HG02642 (cell line): ENCODE data around the gene ARF6.
"Not testable (repeated sequence)": the region's sequence is repeated elsewhere in the genome, so short reads cannot be mapped to it uniquely, and the experiment has no call there.

ENCODE experiments used
- ATAC-seq: cut with Tn5 transposase; IDR thresholded peaks from one replicate; pipeline ENCODE4 v1.9.1; 2021; ENCODE audit warnings: mild to moderate bottlenecking; ENCODE audit not compliant: unreplicated experiment, poor library complexity

ARF6 gene

GRCh38 chr14:49892636-49893308 is at the start of gene ARF6:
Gene ARF6 (plus strand): TSS chr14:49893082. CDS start chr14:49893737, 655 bp downstream.
- peak; percentile 86 for ATAC-seq

GRCh38 chr14:49849213-49849847 is 43.6 kb upstream of the ARF6 start:
- ATAC-seq, result no peak

DNA sequence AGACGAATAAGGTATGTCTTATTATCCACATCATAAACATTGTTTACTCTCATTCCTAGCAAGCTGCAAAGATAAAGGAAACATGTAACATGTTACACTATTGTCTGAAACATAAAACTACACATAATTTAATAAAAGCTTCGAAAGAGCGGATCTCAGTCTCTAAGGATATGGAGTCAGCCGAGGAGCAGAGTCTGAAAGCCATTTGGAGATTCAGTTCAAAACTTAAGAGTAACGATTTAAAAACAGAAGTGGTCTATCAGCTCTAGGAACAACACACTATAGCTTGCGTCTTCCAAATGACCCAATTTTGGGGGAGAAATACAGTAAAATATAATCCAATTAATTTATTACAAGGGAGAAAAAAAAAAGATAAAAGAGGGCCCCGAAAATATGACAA is 41.1 kb upstream of the ARF6 start:
- no peak for ATAC-seq

- ATAC-seq, result peak; percentile 90
These were observed 40.4 kb upstream of the ARF6 start, which contains the start of gene NEMF for GRCh38 chr14:49852301-49853157. Gene NEMF (minus strand): TSS chr14:49852788. CDS start chr14:49852753, 35 bp downstream.

GRCh38 chr14:49853158-49853477 is 39.8 kb upstream of the ARF6 start:
- ATAC-seq, result peak; percentile 14

GRCh38 chr14:49853572-49854375 is 39.1 kb upstream of the ARF6 start:
- ATAC-seq, result no peak

DNA sequence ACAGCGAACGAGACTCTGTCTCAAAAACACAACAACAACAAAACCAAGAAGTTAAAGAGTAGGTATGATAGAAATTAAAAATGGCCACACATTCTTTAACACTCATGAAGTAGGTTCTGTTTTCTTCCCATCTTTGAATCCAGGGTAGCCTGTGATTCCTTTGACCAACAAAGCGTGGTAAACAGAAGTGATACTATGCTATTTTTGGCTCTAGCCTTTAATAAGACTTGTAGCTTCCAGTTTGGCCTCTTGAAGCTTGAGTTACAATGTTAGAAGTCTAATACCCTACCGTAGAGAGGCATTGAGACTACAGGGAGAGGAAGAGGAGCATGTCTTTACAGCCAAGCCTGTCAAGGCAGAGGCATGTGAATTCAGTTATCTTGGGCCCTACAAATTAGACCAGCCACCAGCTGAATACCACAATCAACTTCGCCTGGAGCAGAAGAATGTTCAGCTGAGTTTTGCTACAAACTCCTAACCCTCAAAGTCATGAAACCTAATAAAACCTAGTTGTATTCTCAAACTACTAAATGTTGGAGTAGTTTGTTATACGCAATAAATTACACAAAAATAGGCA is 35.4 kb upstream of the ARF6 start:
- no peak for ATAC-seq

- ATAC-seq, result no peak
These were observed 34.5 kb upstream of the ARF6 start for GRCh38 chr14:49858383-49858782.

- no peak for ATAC-seq
These were observed 31.7 kb upstream of the ARF6 start for GRCh38 chr14:49860988-49861698.

DNA sequence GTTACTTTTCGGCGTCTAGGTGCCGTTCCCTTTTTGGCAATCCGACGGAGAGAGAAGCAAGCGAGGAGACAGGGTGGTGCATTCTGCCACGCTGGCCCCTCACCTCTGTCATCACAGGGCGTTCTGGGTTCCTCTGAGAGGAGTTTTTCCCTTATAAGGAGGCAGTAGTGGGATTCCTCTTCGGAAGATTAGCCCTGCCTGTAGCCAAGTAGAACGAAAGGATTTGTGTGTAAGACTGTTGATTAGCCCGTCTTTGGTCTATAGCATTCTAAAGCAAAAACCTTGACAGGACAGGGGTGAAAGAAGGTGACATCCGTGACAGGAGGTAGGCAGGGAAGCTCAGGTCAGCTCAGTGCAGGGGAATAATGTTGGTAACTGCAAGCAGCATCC is 31.2 kb upstream of the ARF6 start:
- ATAC-seq, result peak; percentile 12

- ATAC-seq, result peak; percentile 31
These were observed 30.7 kb upstream of the ARF6 start for GRCh38 chr14:49862089-49862673.

DNA sequence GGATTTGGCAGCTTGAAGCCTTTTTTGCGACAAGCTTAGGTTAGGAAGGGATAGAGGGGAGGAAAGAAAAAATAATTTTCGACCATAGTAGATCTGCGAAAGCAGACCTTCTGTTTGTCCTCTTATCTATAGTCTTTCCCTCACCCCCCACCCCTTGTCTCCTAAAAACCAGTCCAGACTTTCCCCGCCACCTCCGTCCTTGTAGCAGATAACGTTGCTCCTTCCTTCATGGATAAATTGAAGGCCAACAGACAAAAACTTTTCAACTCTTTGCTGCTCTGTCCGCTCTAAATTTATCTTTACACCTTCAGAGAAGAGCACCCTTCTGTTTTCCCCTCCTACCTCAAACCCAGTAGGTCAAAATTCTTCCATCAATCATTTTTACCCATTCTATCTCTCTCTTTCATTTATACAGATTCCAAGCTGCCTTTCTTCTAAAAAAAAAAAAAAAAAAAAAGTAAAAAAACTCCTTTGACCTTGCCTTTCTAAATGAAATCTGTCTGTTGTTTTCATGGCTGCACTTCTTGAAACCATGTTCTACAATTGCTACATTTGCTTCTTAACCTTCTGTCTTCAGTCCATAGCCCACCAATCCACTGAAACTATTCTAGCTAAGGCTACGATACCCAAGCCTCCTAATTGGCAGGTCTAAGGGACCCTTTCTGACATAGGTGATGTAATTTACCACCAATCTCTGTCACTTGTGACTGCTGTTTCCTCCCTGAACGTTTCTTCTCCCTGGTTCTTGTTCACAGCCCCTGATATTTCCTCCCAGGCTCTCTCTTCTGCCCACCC is 29.2 kb upstream of the ARF6 start:
- no peak for ATAC-seq

GRCh38 chr14:49865431-49865859 is 27.4 kb upstream of the ARF6 start:
- no peak for ATAC-seq

DNA sequence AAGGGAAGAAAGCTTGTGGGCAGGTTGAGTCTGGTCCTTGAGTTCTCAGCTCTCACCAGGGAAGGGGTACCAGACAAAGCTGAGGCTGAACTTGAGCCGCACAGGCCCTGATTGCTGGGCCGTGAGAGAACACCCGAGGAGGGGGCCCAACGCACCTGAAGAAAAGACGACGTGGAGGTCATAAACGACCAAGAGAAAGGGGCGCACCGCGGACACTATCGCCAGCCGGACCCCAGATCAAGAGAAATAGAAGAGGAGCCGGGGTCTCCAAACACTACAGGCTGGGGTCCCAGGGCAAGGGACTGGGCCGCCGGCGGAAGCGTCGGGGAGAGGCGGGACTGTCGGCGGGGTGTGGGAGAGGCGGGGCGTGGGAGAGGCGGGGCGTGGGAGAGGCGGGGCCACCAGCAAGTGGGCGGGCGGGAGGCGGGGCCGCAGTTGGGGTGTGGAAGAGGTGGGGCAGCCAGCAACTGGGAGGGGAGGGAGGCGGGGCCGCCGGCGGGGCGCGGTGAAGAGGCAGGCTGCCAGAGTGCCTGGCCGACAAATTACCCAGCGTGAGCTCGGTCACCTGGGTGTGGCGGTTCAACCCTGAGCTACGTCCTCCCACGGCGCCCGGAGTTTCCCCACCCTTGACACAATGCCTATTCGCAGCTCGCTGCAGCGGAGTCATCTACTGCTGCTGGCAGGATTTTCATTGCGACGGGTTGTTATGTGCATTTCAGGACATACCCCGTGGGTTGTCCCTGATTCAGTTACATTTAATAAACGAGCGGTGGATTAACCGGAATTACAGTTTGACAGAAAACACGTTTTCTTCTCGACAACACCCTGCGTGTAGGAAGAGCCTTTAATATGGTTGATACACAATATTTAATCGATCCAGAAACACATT is 24.8 kb upstream of the ARF6 start:
- ATAC-seq, result peak; percentile 92

DNA sequence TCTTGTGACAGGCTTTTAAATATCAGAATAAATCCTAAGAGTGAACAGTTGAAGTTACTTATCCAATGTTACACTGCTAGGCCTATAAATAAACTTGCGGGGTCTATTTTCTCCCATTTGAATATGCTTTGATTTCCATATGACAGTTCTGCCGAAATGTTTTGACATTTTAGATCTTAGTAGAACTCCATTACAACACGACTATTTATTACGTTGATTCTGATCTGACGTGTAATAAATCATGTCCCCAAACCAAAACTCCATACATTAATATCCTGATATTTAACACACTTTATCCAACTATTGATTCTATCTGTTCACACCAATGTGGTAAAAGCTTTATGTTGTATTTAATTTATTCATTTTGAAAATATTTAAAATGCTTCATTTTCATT is 24.2 kb upstream of the ARF6 start:
- ATAC-seq, result no peak

DNA sequence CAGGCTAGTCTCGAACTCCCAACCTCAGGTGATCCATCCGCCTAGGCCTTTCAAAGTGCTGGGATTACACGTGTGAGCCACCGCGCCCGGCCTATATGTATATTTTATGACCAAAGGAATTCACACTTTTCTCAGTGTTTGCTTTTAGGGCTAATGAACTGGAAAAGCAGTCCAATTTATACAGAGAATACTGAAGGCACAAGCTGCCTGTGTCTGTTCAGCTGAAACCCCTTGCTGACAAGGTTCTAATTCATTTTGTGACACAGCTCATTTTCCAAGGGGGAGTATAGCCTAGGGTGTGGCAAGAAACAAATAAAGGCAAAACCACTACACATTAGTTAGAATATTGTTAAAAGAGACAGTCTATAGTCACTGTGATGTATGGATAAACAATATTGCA is 22.0 kb upstream of the ARF6 start:
- no peak for ATAC-seq

DNA sequence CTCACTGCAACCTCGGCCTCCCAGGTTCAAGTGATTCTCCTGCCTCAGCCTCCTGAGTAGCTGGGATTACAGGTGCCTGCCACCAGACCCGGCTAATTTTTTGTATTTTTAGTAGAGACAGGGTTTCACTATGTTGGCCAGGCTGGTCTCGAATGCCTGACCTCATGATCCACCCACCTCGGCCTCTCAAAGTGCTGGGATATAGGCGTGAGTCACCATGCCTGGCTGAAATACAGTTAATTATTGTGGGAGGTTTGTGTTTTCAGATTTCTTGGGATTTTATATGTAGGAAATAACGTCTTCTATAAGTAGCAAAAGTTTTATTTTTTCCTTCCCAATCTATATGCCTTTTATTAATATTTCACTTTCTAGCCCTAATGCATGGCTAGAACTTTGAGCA is 19.3 kb upstream of the ARF6 start:
- ATAC-seq, result not testable (repeated sequence)
